Vagina (tissue), 2 donors: ENCODE measurements around the gene TNFAIP8L3.

Experiments used
- POLR2AphosphoS5 ChIP-seq, 2 donors: sonication (generic); formaldehyde crosslinking; IDR thresholded peaks; one replicate each; pipeline ENCODE4 v1.9.0; 2017; ENCODE audit warnings: antibody characterized with exemption in 2 of 2, mild to moderate bottlenecking in 2 of 2, low read depth in 1 of 2; ENCODE audit not compliant: insufficient read depth in 1 of 2
- TF ChIP-seq, protein P1 (sequence below), 3 experiments: fragments of 450-650 bp in 2 of 3; fragments of 200-600 bp in 1 of 3; sonication (generic) in 1 of 3; IDR thresholded peaks; one replicate each; pipeline ENCODE4 v1.5.1; 2017 to 2019; ENCODE audit warnings: antibody characterized with exemption in 3 of 3, mild to moderate bottlenecking in 2 of 3, moderate library complexity in 2 of 3

DNA sequence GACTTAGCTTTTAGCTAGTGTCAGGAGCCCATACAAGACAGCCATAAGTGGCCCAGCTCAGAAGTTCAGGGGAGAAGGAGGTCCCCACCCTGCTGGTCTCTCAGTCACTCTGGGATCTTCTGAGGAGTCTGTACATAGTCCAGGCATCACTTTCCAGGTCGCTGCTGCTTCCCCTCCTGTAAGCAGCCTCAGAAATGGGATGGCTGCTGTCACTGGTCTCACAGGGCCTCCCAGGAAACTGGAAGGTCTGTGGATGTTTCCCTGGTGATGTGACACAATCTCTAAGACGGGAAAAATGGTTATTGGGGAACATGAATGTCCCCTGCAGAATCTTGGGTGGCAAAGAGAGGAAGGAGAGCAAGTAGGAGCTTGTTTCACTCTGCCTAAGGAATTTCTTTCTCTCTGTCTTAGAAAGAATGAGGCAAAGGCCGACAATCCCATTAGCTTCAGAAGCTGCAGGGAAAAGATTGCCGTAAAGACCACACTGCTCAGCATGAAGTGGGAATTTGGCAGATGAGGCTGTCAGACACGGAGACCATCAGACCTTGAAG, 43.2 kb upstream of the TNFAIP8L3 start:
- TF ChIP-seq, protein P1, sequence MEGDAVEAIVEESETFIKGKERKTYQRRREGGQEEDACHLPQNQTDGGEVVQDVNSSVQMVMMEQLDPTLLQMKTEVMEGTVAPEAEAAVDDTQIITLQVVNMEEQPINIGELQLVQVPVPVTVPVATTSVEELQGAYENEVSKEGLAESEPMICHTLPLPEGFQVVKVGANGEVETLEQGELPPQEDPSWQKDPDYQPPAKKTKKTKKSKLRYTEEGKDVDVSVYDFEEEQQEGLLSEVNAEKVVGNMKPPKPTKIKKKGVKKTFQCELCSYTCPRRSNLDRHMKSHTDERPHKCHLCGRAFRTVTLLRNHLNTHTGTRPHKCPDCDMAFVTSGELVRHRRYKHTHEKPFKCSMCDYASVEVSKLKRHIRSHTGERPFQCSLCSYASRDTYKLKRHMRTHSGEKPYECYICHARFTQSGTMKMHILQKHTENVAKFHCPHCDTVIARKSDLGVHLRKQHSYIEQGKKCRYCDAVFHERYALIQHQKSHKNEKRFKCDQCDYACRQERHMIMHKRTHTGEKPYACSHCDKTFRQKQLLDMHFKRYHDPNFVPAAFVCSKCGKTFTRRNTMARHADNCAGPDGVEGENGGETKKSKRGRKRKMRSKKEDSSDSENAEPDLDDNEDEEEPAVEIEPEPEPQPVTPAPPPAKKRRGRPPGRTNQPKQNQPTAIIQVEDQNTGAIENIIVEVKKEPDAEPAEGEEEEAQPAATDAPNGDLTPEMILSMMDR (IDR thresholded peaks at IDR 0.05) = no peak
- TF ChIP-seq POLR2AphosphoS5 (IDR thresholded peaks at IDR 0.05; ENCODE audit: insufficient read depth in 1 of 2, low read depth in 1 of 2) = no peak
